ENCODE results near the gene RAVER1. TPM values are rescaled to one million over a fixed set of nuclear protein-coding genes. Genes with fewer than 3 reads are reported as not detected.

The RAVER1 gene
- total and polyA plus RNA-seq, 8 donors = 3.3 to 74.7 (median 12.8) TPM

DNA sequence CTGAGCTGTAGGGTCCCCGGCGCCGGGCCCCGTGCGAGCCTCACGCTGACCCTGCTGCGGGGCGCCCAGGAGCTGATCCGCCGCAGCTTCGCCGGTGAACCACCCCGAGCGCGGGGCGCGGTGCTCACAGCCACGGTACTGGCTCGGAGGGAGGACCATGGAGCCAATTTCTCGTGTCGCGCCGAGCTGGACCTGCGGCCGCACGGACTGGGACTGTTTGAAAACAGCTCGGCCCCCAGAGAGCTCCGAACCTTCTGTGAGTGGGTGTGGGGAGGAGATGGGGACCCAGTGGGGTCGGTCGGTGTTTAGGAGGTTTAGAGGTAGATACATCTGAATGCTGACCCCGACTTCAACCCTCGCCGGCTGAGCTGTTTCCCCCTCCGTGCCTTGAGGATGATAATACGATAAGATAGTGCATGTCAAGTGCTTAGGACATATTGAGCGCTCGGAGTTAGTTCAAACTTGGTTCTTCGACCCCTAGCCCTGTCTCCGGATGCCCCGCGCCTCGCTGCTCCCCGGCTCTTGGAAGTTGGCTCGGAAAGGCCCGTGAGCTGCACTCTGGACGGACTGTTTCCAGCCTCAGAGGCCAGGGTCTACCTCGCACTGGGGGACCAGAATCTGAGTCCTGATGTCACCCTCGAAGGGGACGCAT, 41.6 kb downstream of the RAVER1 start:
- intact Hi-C loops (cut with DNase I; ENCODE audit: low total_unique reads) = no loop called here
- TF ChIP-seq POLR2A (IDR thresholded peaks at IDR 0.05) = no peak
- TF ChIP-seq EP300 (IDR thresholded peaks at IDR 0.05) = no peak
- TF ChIP-seq POLR2AphosphoS5 (IDR thresholded peaks at IDR 0.05) = no peak
- TF ChIP-seq, protein P1, sequence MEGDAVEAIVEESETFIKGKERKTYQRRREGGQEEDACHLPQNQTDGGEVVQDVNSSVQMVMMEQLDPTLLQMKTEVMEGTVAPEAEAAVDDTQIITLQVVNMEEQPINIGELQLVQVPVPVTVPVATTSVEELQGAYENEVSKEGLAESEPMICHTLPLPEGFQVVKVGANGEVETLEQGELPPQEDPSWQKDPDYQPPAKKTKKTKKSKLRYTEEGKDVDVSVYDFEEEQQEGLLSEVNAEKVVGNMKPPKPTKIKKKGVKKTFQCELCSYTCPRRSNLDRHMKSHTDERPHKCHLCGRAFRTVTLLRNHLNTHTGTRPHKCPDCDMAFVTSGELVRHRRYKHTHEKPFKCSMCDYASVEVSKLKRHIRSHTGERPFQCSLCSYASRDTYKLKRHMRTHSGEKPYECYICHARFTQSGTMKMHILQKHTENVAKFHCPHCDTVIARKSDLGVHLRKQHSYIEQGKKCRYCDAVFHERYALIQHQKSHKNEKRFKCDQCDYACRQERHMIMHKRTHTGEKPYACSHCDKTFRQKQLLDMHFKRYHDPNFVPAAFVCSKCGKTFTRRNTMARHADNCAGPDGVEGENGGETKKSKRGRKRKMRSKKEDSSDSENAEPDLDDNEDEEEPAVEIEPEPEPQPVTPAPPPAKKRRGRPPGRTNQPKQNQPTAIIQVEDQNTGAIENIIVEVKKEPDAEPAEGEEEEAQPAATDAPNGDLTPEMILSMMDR (IDR thresholded peaks at IDR 0.05) = no peak
- H3K27me3 ChIP-seq = peaks cover 49 to 100% (median 100%) of the 10 kb centered on the region in 3 donors
- no peaks in the 10 kb centered on the region for H3K9me3 ChIP-seq
- no peaks in the 10 kb centered on the region for H3K36me3 ChIP-seq
- H3K27ac ChIP-seq = peak overlapping the region in 2 of 5 donors; percentile 11 to 34
- 0 to 2% (median 2%) methylated on average over 28 to 49 of the region's 49 CpGs for WGBS, 5 donors
- DNase-seq = no peak
- peak overlapping the region; percentile 33 to 51 (median 43) for H3K4me3 ChIP-seq
- H3K4me1 ChIP-seq = peaks cover 65 to 97% (median 92%) of the 10 kb centered on the region in 4 donors

DNA sequence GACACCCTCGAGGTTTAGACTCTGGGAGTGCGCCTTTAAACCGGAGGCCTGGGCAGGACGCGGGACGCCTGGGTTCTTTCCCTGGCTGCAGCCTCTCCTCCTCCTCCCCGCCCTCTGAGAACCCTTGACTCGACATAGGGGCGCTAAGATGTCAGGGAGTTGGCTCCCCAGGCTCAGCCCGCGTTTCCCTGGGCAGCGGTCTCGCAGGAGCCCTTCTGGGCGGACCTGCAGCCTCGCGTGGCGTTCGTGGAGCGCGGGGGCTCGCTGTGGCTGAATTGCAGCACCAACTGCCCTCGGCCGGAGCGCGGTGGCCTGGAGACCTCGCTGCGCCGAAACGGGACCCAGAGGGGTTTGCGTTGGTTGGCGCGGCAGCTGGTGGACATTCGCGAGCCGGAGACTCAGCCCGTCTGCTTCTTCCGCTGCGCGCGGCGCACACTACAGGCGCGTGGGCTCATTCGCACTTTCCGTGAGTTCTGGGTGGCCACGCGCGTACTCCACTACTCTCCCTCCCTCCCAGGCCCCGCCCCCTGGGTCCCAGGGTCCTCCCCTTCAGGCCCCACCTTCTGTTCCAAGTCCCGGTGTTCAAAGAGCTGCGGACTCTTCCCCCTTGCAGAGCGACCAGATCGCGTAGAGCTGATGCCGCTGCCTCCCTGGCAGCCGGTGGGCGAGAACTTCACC, 42.3 kb downstream of the RAVER1 start:
- peak overlapping the region; percentile 33 to 51 (median 43) for H3K4me3 ChIP-seq
- peak overlapping the region in 2 of 5 donors; percentile 11 to 34 for H3K27ac ChIP-seq
- DNase-seq = peak; percentile 48 to 70
- H3K36me3 ChIP-seq = peaks cover 0 to 2% (median under 1%) of the 10 kb centered on the region in 4 donors
- no peaks in the 10 kb centered on the region for H3K9me3 ChIP-seq
- intact Hi-C loops (cut with DNase I; ENCODE audit: low total_unique reads) = no loop called here
- H3K27me3 ChIP-seq = peaks cover 45 to 97% (median 93%) of the 10 kb centered on the region in 3 donors
- 1 to 2% (median 1%) methylated on average over 18 to 57 of the region's 57 CpGs for WGBS, 5 donors
- TF ChIP-seq, protein P1 (IDR thresholded peaks at IDR 0.05) = no peak
- no peak for TF ChIP-seq EP300 (IDR thresholded peaks at IDR 0.05)
- H3K4me1 ChIP-seq = peaks cover 62 to 97% (median 93%) of the 10 kb centered on the region in 4 donors

DNA sequence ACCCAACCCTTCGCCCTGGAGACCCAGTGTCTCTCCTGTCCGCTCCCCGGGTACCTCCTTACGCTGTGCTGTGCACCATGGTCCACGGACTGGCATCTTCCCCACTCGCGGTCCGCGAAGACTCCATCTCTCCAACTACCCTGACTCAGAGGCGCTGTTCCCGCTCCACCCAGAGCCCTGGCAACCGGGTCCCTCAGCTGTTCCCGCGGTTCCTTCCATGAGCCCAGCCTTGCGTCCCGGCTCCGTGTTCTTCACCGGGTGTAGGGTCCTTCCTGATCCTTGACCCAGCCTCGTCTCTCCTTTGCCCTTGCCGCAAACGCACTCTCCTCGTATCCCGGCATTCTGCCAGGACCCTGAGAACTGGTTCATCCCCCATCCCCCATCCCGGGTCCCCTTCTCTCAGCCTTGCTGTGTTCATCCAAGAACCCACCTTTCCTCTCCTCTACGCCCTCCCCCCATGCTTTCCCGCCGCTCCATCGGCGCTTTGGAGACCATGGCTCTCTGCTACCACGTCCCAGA, 42.9 kb downstream of the RAVER1 start:
- no peak for DNase-seq
- Histone ChIP-seq H3K9me3 (no peaks in the 10 kb centered on the region), H3K27ac (no peak overlapping the region), H3K36me3 (peaks cover 0 to 8% (median 6%) of the 10 kb centered on the region in 4 donors), H3K4me1 (peaks cover 59 to 94% (median 88%) of the 10 kb centered on the region in 4 donors), H3K4me3 (peak overlapping the region; percentile 33 to 51 (median 43)), H3K27me3 (peaks cover 41 to 92% (median 87%) of the 10 kb centered on the region in 3 donors)
- TF ChIP-seq, protein P1 (IDR thresholded peaks at IDR 0.05) = no peak
- TF ChIP-seq POLR2AphosphoS5 (IDR thresholded peaks at IDR 0.05) (no peak), POLR2A (IDR thresholded peaks at IDR 0.05) (no peak)
- 1 to 2% (median 2%) methylated on average over 30 of the region's 30 CpGs for WGBS, 5 donors
- intact Hi-C loops (cut with DNase I; ENCODE audit: low total_unique reads) = no loop called here

DNA sequence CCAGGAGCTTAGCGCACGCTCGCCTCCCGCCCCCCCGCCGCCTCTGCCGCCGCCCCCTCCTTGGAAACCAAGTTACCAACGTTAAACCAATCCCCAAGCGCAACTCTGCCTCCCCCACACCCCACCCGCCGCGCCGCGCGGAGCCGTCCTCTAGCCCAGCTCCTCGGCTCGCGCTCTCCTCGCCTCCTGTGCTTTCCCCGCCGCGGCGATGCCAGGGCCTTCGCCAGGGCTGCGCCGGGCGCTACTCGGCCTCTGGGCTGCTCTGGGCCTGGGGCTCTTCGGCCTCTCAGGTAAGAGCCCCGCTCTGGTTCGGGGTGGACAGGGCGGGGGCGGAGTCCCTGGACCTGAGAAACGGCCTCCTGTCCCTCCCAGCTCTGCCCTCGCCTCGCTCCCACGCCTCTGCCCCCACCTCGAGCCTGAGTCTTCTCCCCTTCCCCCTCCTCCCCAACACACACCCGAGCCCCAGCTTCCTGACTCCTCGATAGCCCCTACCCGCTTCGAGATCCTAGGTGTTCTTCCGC, 43.4 kb downstream of the RAVER1 start, which contains the start of gene ICAM5:
ICAM5 (plus strand) TSS at position 117 of the 521 bp plus-strand sequence; CDS start at position 209, 92 bp downstream.
- Histone ChIP-seq H3K27ac (no peak within 1 kb of the TSS), H3K9me3 (no peaks in the 10 kb centered on the region), H3K36me3 (peaks cover 0 to 13% (median 11%) of the 10 kb centered on the region in 4 donors), H3K4me1 (peaks cover 53 to 89% (median 83%) of the 10 kb centered on the region in 4 donors), H3K4me3 (peak within 1 kb of the TSS; percentile 33 to 51 (median 43)), H3K27me3 (peaks cover 37 to 92% (median 82%) of the 10 kb centered on the region in 3 donors)
- DNase-seq = no peak
- WGBS, 5 donors = 0 to 3% (median 1%) methylated on average over 16 to 45 of the region's 45 CpGs
- TF ChIP-seq, protein P1 (IDR thresholded peaks at IDR 0.05) = no peak
- no peak for TF ChIP-seq POLR2A (IDR thresholded peaks at IDR 0.05)
- TF ChIP-seq EP300 (IDR thresholded peaks at IDR 0.05) = no peak
- no peak for TF ChIP-seq POLR2AphosphoS5 (IDR thresholded peaks at IDR 0.05)
- intact Hi-C loops (cut with DNase I; ENCODE audit: low total_unique reads) = no loop called here

Data from stomach (tissue), 9 donors.